Measurements from ENCODE around the gene CLEC11A. TPM values are rescaled to one million over a fixed set of nuclear protein-coding genes. Genes with fewer than 3 reads are reported as not detected.

CLEC11A gene
- polyA plus RNA-seq, 1 donor from 2014 or later: 18.4 TPM

GRCh38 chr19:50710612-50711011, 12.6 kb upstream of the CLEC11A start:
- no peak for TF ChIP-seq POLR2AphosphoS5 (IDR thresholded peaks at IDR 0.05)
- TF ChIP-seq REST (IDR thresholded peaks at IDR 0.05; ENCODE audit: borderline replicate concordance): no peak
- no peak for TF ChIP-seq TAF1 (IDR thresholded peaks at IDR 0.05; ENCODE audit: low read depth)

GRCh38 chr19:50711196-50711595, 12.0 kb upstream of the CLEC11A start:
- Histone ChIP-seq H3F3A (ENCODE audit: insufficient read depth, low read length, poor library complexity, severe bottlenecking) (no peaks in the 10 kb centered on the region), H4K20me1 (ENCODE audit: insufficient read depth) (no peaks in the 10 kb centered on the region), H3K27ac (ENCODE audit: low read length) (no peak overlapping the region), H3K9ac (ENCODE audit: low read length) (no peak overlapping the region), H3K79me2 (replicated peaks; ENCODE audit: insufficient read depth, low read length) (no peaks in the 10 kb centered on the region), H2AFZ (ENCODE audit: low read depth, low read length) (no peak overlapping the region), H3K9me2 (ENCODE audit: insufficient read depth, low read length) (no peaks in the 10 kb centered on the region), H3K9me3 (ENCODE audit: low read length) (no peaks in the 10 kb centered on the region), H3K36me3 (ENCODE audit: insufficient read depth, low read length) (no peaks in the 10 kb centered on the region), H3K27me3 (ENCODE audit: insufficient read depth, low read depth, low read length) (no peaks in the 10 kb centered on the region), H3K4me2 (ENCODE audit: low read length) (no peak overlapping the region), H3K4me3 (ENCODE audit: low read length) (no peak overlapping the region)
- no peak for TF ChIP-seq SMC3 (conservative IDR thresholded peaks at IDR 0.05; ENCODE audit: poor library complexity)
- TF ChIP-seq RAD21 (conservative IDR thresholded peaks at IDR 0.05): no peak
- TF ChIP-seq CTCF (IDR thresholded peaks at IDR 0.05; ENCODE audit: poor library complexity, severe bottlenecking): no peak
- no peak for TF ChIP-seq REST (IDR thresholded peaks at IDR 0.05; ENCODE audit: borderline replicate concordance)
- TF ChIP-seq EZH2 (IDR thresholded peaks at IDR 0.05; ENCODE audit: borderline replicate concordance, insufficient read depth, low read length, poor library complexity, severe bottlenecking): no peak
- TF ChIP-seq POLR2AphosphoS5 (IDR thresholded peaks at IDR 0.05): no peak
- TF ChIP-seq TAF1 (IDR thresholded peaks at IDR 0.05; ENCODE audit: low read depth): no peak
- no peak for TF ChIP-seq EP300 (conservative IDR thresholded peaks at IDR 0.05; ENCODE audit: poor library complexity, severe bottlenecking)
- TF ChIP-seq MXI1 (conservative IDR thresholded peaks at IDR 0.05; ENCODE audit: poor library complexity, severe bottlenecking): no peak

More at GRCh38 chr19:50710612-50711011, 12.6 kb upstream of the CLEC11A start:
- H3K27ac ChIP-seq (ENCODE audit: low read length): no peak overlapping the region
- H3K4me3 ChIP-seq (ENCODE audit: low read length): no peak overlapping the region
- no peaks in the 10 kb centered on the region for H3K9me2 ChIP-seq (ENCODE audit: insufficient read depth, low read length)
- no peaks in the 10 kb centered on the region for H3K79me2 ChIP-seq (replicated peaks; ENCODE audit: insufficient read depth, low read length)
- no peak overlapping the region for H3K9ac ChIP-seq (ENCODE audit: low read length)
- no peaks in the 10 kb centered on the region for H3K27me3 ChIP-seq (ENCODE audit: insufficient read depth, low read depth, low read length)
- H4K20me1 ChIP-seq (ENCODE audit: insufficient read depth): no peaks in the 10 kb centered on the region
- no peak overlapping the region for H3K4me2 ChIP-seq (ENCODE audit: low read length)
- no peaks in the 10 kb centered on the region for H3K36me3 ChIP-seq (ENCODE audit: insufficient read depth, low read length)
- H3F3A ChIP-seq (ENCODE audit: insufficient read depth, low read length, poor library complexity, severe bottlenecking): no peaks in the 10 kb centered on the region
- H2AFZ ChIP-seq (ENCODE audit: low read depth, low read length): no peak overlapping the region
- no peaks in the 10 kb centered on the region for H3K9me3 ChIP-seq (ENCODE audit: low read length)

Data from neural cell (in vitro differentiated cells).